Neuronal stem cell (in vitro differentiated cells): ENCODE measurements around the gene BCL6.

Experiments used
- DNase-seq: peaks from one replicate; pipeline ENCODE4 v3.0.0-alpha.2; 2013; ENCODE audit warnings: low spot score
- H2AFZ ChIP-seq: one replicate; pipeline ENCODE4 v1.6.1; 2013; ENCODE audit warnings: mild to moderate bottlenecking, low read length, inconsistent platforms
- H2AK5ac ChIP-seq: 2 replicates; pipeline ENCODE4 v1.6.1; 2013; ENCODE audit warnings: low read depth, mild to moderate bottlenecking, inconsistent platforms, low read length, moderate library complexity, mixed read lengths
- H2BK120ac ChIP-seq: 2 replicates; pipeline ENCODE4 v1.6.1; 2013; ENCODE audit warnings: low read depth, mild to moderate bottlenecking, inconsistent platforms, low read length, moderate library complexity, mixed read lengths
- H2BK12ac ChIP-seq: one replicate; pipeline ENCODE4 v1.6.1; 2013; ENCODE audit warnings: low read length, inconsistent platforms
- H2BK15ac ChIP-seq: 2 replicates; pipeline ENCODE4 v1.6.1; 2013; ENCODE audit warnings: mild to moderate bottlenecking, low read length, inconsistent platforms, mixed read lengths
- H2BK5ac ChIP-seq: one replicate; pipeline ENCODE4 v1.6.1; 2013; ENCODE audit warnings: inconsistent platforms, mild to moderate bottlenecking, low read length, moderate library complexity
- H3K14ac ChIP-seq: one replicate; pipeline ENCODE4 v1.6.1; 2013; ENCODE audit warnings: low read length, inconsistent platforms
- H3K18ac ChIP-seq: 2 replicates; pipeline ENCODE4 v1.6.1; 2013; ENCODE audit warnings: low read length, inconsistent platforms
- H3K23ac ChIP-seq: 2 replicates; pipeline ENCODE4 v1.6.1; 2013; ENCODE audit warnings: low read depth, mild to moderate bottlenecking, mixed read lengths, low read length, inconsistent platforms; ENCODE audit not compliant: poor library complexity
- H3K27ac ChIP-seq: replicated peaks from 3 replicates; pipeline ENCODE4 v1.5.1; 2013; ENCODE audit warnings: low read length, inconsistent platforms
- H3K27me3 ChIP-seq, 3 experiments: 2 replicates each; pipeline ENCODE4 v1.6.1; 2013; ENCODE audit warnings: low read length in 3 of 3, mild to moderate bottlenecking in 2 of 3, inconsistent platforms in 1 of 3, low read depth in 1 of 3, mixed read lengths in 1 of 3, moderate library complexity in 1 of 3; ENCODE audit not compliant: control insufficient read depth in 3 of 3, insufficient read depth in 3 of 3
- H3K36me3 ChIP-seq, 2 donors: replicated peaks in 1 of 2; 2 replicates each; pipeline ENCODE4 v1.6.1; 2013; ENCODE audit warnings: low read length in 2 of 2; ENCODE audit not compliant: control insufficient read depth in 2 of 2, insufficient read depth in 2 of 2
- H3K4ac ChIP-seq: 2 replicates; pipeline ENCODE4 v1.6.1; 2013; ENCODE audit warnings: inconsistent platforms, mild to moderate bottlenecking, low read length, moderate library complexity
- H3K4me1 ChIP-seq, 2 donors: 1 replicate in 1 of 2; 2 replicates in 1 of 2; pipeline ENCODE4 v1.6.1; 2013; ENCODE audit warnings: low read length in 2 of 2, low read depth in 1 of 2; ENCODE audit not compliant: control insufficient read depth in 2 of 2, insufficient read depth in 1 of 2
- H3K4me2 ChIP-seq: one replicate; pipeline ENCODE4 v1.6.1; 2013; ENCODE audit warnings: mild to moderate bottlenecking, low read length, inconsistent platforms; ENCODE audit not compliant: insufficient read depth, poor library complexity, severe bottlenecking
- H3K4me3 ChIP-seq, 2 donors: 2 replicates each; pipeline ENCODE4 v1.5.1; 2013; ENCODE audit warnings: low read length in 2 of 2, mild to moderate bottlenecking in 2 of 2, inconsistent platforms in 1 of 2, moderate library complexity in 1 of 2
- H3K79me1 ChIP-seq: one replicate; pipeline ENCODE4 v1.6.1; 2013; ENCODE audit warnings: low read depth, mild to moderate bottlenecking, inconsistent platforms, low read length, moderate library complexity
- H3K9ac ChIP-seq: one replicate; pipeline ENCODE4 v1.6.1; 2013; ENCODE audit warnings: mild to moderate bottlenecking, low read depth, low read length, inconsistent platforms; ENCODE audit not compliant: poor library complexity
- H3K9me3 ChIP-seq, 2 donors: replicated peaks in 1 of 2; 2 replicates each; pipeline versions ENCODE3 to v1.6.1; 2013; ENCODE audit warnings: low read length in 2 of 2, mild to moderate bottlenecking in 2 of 2, inconsistent platforms in 1 of 2, low read depth in 1 of 2, mixed read lengths in 1 of 2, moderate library complexity in 1 of 2; ENCODE audit not compliant: control insufficient read depth in 2 of 2, insufficient read depth in 1 of 2
- H4K8ac ChIP-seq: one replicate; pipeline ENCODE4 v1.6.1; 2013; ENCODE audit warnings: low read depth, mild to moderate bottlenecking, inconsistent platforms, low read length, moderate library complexity
- H4K91ac ChIP-seq: one replicate; pipeline ENCODE4 v1.6.1; 2013; ENCODE audit warnings: low read length, low read depth, mild to moderate bottlenecking, inconsistent platforms; ENCODE audit not compliant: poor library complexity
- WGBS, 2 donors: extraction: QIAGEN DNeasy Blood & Tissue Kit; methylation state at CpG; one replicate each; pipeline ENCODE4 v1.1.7; 2013; ENCODE audit warnings: missing lambda C conversion rate in 2 of 2, mixed read lengths in 1 of 2; ENCODE audit not compliant: insufficient read length in 2 of 2, insufficient replicate concordance in 1 of 2; ENCODE audit errors: extremely low coverage in 2 of 2; 5-methylcytosine and 5-hydroxymethylcytosine counted together

The BCL6 gene

DNA sequence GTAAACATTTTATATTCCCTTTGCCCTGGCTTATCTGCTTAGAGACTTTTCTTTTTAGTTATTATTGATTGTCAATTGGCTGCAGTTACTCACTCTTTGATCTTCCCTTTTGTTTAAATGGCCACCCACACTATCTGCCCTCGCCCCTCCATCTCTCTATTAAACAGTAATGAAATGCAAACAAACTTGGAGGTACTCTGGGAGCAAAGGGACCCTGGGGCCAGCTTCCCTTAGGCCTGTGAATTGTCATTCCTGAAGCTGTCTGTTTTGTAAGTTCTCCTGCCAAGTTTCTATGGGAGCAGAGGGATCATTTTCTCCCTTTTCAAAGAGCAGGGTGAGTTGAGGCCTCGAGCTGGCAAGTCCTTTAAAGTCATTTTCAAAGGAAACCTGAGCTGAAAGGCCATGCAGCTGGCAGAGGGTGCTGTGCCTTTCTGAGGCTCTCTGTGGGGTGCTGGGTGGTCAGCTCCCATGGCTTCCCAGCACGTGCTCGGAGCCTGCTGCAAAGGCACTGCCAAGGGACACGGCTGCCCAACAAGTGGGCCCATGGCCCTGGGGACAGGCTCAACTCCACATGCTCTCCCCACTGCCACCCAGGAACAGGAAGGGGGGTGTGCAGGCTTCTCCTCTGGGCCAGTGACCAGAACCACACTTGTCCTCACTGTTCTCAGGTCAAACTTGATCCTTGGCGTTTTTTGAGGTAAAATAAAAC lies 25.5 kb downstream of the BCL6 start:
- peaks cover 11 to 20% of the 10 kb centered on the region in 2 donors for H3K36me3 ChIP-seq
- peaks cover 0 to 5% (median 0%) of the 10 kb centered on the region in 3 experiments for H3K27me3 ChIP-seq
- no peak overlapping the region for H4K8ac ChIP-seq
- no peak overlapping the region for H2BK15ac ChIP-seq
- no peak overlapping the region for H3K4me2 ChIP-seq
- no peak overlapping the region for H2BK5ac ChIP-seq
- peak overlapping the region; percentile 91 for H3K14ac ChIP-seq
- H3K4me1 ChIP-seq = peaks cover 3 to 7% of the 10 kb centered on the region in 2 donors
- no peak overlapping the region for H3K18ac ChIP-seq
- H4K91ac ChIP-seq = no peak overlapping the region
- H3K4me3 ChIP-seq = no peak overlapping the region
- no peaks in the 10 kb centered on the region for H3K9me3 ChIP-seq
- H3K4ac ChIP-seq = no peak overlapping the region
- no CpG with 5 or more reads among the region's 6 CpGs for WGBS, 2 donors
- DNase-seq = no peak
- H2BK12ac ChIP-seq = no peak overlapping the region
- H3K23ac ChIP-seq = no peak overlapping the region
- H3K79me1 ChIP-seq = no peaks in the 10 kb centered on the region
- H2AK5ac ChIP-seq = peak overlapping the region; percentile 53
- H2BK120ac ChIP-seq = no peak overlapping the region
- H3K27ac ChIP-seq = no peak overlapping the region
- H2AFZ ChIP-seq = peak overlapping the region; percentile 26
- no peak overlapping the region for H3K9ac ChIP-seq

DNA sequence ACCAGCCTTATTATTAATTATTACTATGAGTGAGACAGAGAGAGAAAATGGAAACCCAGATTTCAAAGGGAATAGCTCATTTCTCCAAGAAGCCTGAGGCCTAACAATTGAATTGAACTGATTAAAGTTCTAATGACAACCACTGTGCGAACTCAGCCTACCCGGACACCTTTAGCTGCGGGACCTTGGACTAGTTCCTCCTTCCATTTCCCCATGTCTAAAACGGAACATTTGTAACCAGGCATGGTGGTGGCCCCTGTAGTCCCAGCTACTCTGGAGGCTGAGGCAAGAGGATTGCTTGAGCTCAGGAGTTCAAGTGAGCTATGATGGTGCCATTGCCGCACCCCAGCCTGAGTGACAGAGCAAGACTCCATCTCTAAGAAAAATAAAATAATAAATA lies 26.5 kb downstream of the BCL6 start:
- H3K27ac ChIP-seq = no peak overlapping the region
- peaks cover 3 to 7% of the 10 kb centered on the region in 2 donors for H3K4me1 ChIP-seq
- H2AFZ ChIP-seq = no peak overlapping the region
- H3K27me3 ChIP-seq = peaks cover 0 to 5% (median 0%) of the 10 kb centered on the region in 3 experiments
- H4K8ac ChIP-seq = no peak overlapping the region
- H3K23ac ChIP-seq = no peak overlapping the region
- no peak for DNase-seq
- no peak overlapping the region for H3K4me2 ChIP-seq
- peaks cover 7 to 11% of the 10 kb centered on the region in 2 donors for H3K36me3 ChIP-seq
- no peak overlapping the region for H3K9ac ChIP-seq
- no peak overlapping the region for H3K4me3 ChIP-seq
- H2BK120ac ChIP-seq = no peak overlapping the region
- H3K4ac ChIP-seq = no peak overlapping the region
- H2BK15ac ChIP-seq = no peak overlapping the region
- no CpG with 5 or more reads among the region's 5 CpGs for WGBS, 2 donors
- H2BK12ac ChIP-seq = no peak overlapping the region
- H2AK5ac ChIP-seq = no peak overlapping the region
- no peak overlapping the region for H2BK5ac ChIP-seq
- no peaks in the 10 kb centered on the region for H3K79me1 ChIP-seq
- H3K14ac ChIP-seq = no peak overlapping the region
- no peaks in the 10 kb centered on the region for H3K9me3 ChIP-seq
- no peak overlapping the region for H3K18ac ChIP-seq
- no peak overlapping the region for H4K91ac ChIP-seq

DNA sequence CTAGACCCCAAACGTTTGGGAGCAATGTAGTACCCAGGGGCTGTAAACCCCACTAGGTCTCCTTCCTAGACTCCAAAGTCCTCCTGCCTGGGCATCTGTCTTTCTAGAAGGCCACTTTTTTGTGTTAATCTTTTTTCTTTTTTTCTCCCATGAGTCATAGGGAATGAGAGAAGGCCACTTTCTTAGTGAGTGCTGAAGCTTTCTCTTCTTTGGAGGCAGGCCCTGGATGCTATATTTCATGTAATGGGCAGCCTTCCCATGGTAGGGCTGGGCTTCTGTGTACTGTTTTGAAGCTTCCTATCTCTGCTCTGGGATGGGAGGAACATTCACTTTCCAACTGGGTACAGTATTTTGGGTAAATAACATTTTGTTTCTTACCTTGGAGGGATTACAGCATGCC lies 27.7 kb downstream of the BCL6 start:
- peaks cover 0 to 5% (median 0%) of the 10 kb centered on the region in 3 experiments for H3K27me3 ChIP-seq
- no peak overlapping the region for H2BK120ac ChIP-seq
- H2AFZ ChIP-seq = no peak overlapping the region
- H4K91ac ChIP-seq = no peak overlapping the region
- H3K79me1 ChIP-seq = no peaks in the 10 kb centered on the region
- H3K14ac ChIP-seq = no peak overlapping the region
- no peak overlapping the region for H3K23ac ChIP-seq
- no peak for DNase-seq
- no peak overlapping the region for H4K8ac ChIP-seq
- H3K4me3 ChIP-seq = no peak overlapping the region
- WGBS, 2 donors = no CpG with 5 or more reads among the region's 1 CpG
- no peak overlapping the region for H3K4ac ChIP-seq
- H2BK5ac ChIP-seq = no peak overlapping the region
- H2AK5ac ChIP-seq = no peak overlapping the region
- H3K27ac ChIP-seq = no peak overlapping the region
- no peak overlapping the region for H3K9ac ChIP-seq
- peaks cover 4 to 6% of the 10 kb centered on the region in 2 donors for H3K36me3 ChIP-seq
- H2BK12ac ChIP-seq = no peak overlapping the region
- no peak overlapping the region for H3K18ac ChIP-seq
- H3K9me3 ChIP-seq = no peaks in the 10 kb centered on the region
- no peak overlapping the region for H2BK15ac ChIP-seq
- H3K4me2 ChIP-seq = no peak overlapping the region
- H3K4me1 ChIP-seq = peaks cover 3 to 7% of the 10 kb centered on the region in 2 donors

DNA sequence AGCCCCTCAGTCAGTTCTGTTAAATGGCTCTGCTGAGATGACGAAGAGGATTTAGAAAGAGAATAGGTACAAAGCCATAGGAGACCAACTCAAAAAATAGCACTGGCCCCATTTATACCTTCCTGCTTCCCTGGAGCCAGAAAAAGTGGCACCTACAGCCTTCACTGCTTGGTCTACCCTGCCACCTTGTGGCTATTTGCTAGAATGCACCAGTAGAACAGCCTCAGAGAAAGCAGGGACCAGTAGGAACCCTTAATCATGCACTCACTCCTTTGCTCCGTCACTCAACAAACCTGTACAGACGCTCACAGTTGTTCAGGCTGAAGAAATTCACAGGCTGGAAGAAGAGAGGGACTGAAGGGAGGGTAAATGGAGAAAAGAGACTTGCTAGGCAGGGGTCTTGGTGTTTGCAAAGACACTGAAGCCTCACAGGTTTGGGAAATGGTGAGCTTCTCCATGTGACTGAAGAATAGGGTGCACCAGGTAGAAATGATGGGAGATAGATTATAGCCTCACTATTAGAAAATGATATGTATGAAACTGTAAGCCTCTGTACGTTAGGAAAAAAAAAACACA lies 30.8 kb downstream of the BCL6 start:
- H3K14ac ChIP-seq = no peak overlapping the region
- DNase-seq = peak; percentile 73
- no peak overlapping the region for H4K8ac ChIP-seq
- H4K91ac ChIP-seq = no peak overlapping the region
- H3K27me3 ChIP-seq = peaks cover 0 to 5% (median 0%) of the 10 kb centered on the region in 3 experiments
- no peak overlapping the region for H3K4ac ChIP-seq
- no peak overlapping the region for H3K27ac ChIP-seq
- no peak overlapping the region for H2AK5ac ChIP-seq
- no peak overlapping the region for H2BK5ac ChIP-seq
- H3K4me2 ChIP-seq = no peak overlapping the region
- H3K4me3 ChIP-seq = no peak overlapping the region
- H3K9me3 ChIP-seq = no peaks in the 10 kb centered on the region
- no peaks in the 10 kb centered on the region for H3K36me3 ChIP-seq
- no peaks in the 10 kb centered on the region for H3K79me1 ChIP-seq
- no peak overlapping the region for H2AFZ ChIP-seq
- H3K4me1 ChIP-seq = no peaks in the 10 kb centered on the region
- H3K18ac ChIP-seq = no peak overlapping the region
- H2BK120ac ChIP-seq = no peak overlapping the region
- H2BK15ac ChIP-seq = no peak overlapping the region
- H3K9ac ChIP-seq = no peak overlapping the region
- H3K23ac ChIP-seq = no peak overlapping the region
- WGBS, 2 donors = no CpG with 5 or more reads among the region's 4 CpGs
- no peak overlapping the region for H2BK12ac ChIP-seq
